Spleen (tissue), 7 donors: ENCODE measurements around the gene SEMA3A.

ENCODE experiments used
- POLR2A ChIP-seq, 3 donors: fragments of 450-650 bp; IDR thresholded peaks; one replicate each; pipeline ENCODE4 v1.5.1; 2017; ENCODE audit warnings: antibody characterized with exemption in 3 of 3, mild to moderate bottlenecking in 1 of 3
- POLR2AphosphoS5 ChIP-seq, 3 donors: sonication (generic); formaldehyde crosslinking; IDR thresholded peaks; one replicate each; pipeline ENCODE4 v1.5.1; 2017; ENCODE audit warnings: antibody characterized with exemption in 3 of 3
- TF ChIP-seq, protein P1 (sequence below), 11 experiments: fragments of 200-600 bp in 7 of 11; fragments of 450-650 bp in 4 of 11; sonication (generic) in 4 of 11; IDR thresholded peaks in 8 of 11; conservative IDR thresholded peaks in 3 of 11; 1 replicate in 7 of 11; 2 replicates in 4 of 11; pipeline versions ENCODE4 v1.4.0 to v1.8.0; 2016 to 2021; ENCODE audit warnings: antibody characterized with exemption in 11 of 11, inconsistent platforms in 4 of 11, mild to moderate bottlenecking in 1 of 11
- donor health status: DM: no; HTN: no; CAD: no; lungs with moderate emphysema.
- donor health status: DM: no; HTN: no; CAD: no.
- donor health status: DM: no; HTN: no; CAD: no.

GRCh38 chr7:84070770-84071169, 123.8 kb downstream of the SEMA3A start:
- TF ChIP-seq POLR2AphosphoS5 (IDR thresholded peaks at IDR 0.05) (no peak), POLR2A (IDR thresholded peaks at IDR 0.05) (no peak)
- TF ChIP-seq, protein P1, sequence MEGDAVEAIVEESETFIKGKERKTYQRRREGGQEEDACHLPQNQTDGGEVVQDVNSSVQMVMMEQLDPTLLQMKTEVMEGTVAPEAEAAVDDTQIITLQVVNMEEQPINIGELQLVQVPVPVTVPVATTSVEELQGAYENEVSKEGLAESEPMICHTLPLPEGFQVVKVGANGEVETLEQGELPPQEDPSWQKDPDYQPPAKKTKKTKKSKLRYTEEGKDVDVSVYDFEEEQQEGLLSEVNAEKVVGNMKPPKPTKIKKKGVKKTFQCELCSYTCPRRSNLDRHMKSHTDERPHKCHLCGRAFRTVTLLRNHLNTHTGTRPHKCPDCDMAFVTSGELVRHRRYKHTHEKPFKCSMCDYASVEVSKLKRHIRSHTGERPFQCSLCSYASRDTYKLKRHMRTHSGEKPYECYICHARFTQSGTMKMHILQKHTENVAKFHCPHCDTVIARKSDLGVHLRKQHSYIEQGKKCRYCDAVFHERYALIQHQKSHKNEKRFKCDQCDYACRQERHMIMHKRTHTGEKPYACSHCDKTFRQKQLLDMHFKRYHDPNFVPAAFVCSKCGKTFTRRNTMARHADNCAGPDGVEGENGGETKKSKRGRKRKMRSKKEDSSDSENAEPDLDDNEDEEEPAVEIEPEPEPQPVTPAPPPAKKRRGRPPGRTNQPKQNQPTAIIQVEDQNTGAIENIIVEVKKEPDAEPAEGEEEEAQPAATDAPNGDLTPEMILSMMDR (IDR thresholded peaks at IDR 0.05 in 8 of 11, conservative IDR thresholded peaks at IDR 0.05 in 3 of 11), result no peak
